T-cell (primary cell): Measurements from ENCODE around the gene GBF1. TPM values are rescaled to one million over a fixed set of nuclear protein-coding genes. Genes with fewer than 3 reads are reported as not detected.

ENCODE experiments used
- ATAC-seq, 4 experiments: fragments of 200-7000 bp in 3 of 4; fragments of 150-1000 bp in 1 of 4; cut with Tn5 transposase; replicated peaks in 1 of 4; 1 replicate in 3 of 4; 2 replicates in 1 of 4; pipeline ENCODE4 v1.10.0; 2021; ENCODE audit warnings: moderate library complexity in 3 of 4, mild to moderate bottlenecking in 2 of 4, moderate number of reproducible peaks in 1 of 4
- CTCF ChIA-PET, 2 donors: fragments of 300-600 bp; sonication (Branson Sonifier 250); formaldehyde crosslinking; loops; one replicate each; lab custom pipeline; 2022; ENCODE audit warnings: antibody characterized with exemption in 2 of 2; lab: Charles Lee
- POLR2A ChIA-PET, 2 donors: fragments of 300-600 bp; sonication (Branson Sonifier 250); formaldehyde crosslinking; loops; one replicate each; lab custom pipeline; 2022; ENCODE audit warnings: antibody characterized with exemption in 2 of 2; lab: Charles Lee
- DNase-seq, 35 experiments: peaks; one replicate each; pipeline versions ENCODE4 v3.0.0 to v3.0.0-alpha.2; 2013 to 2023
- H3K27ac ChIP-seq: one replicate; pipeline ENCODE4 v1.5.1; 2013; ENCODE audit warnings: low read length
- H3K27me3 ChIP-seq, 2 experiments: replicated peaks in 1 of 2; 1 replicate in 1 of 2; 2 replicates in 1 of 2; pipeline versions ENCODE4 v1.6.1 to v1.7.0; 2013; ENCODE audit warnings: low read length in 1 of 2, mixed read lengths in 1 of 2; ENCODE audit not compliant: control insufficient read depth in 2 of 2, insufficient read depth in 2 of 2; ENCODE audit errors: extremely low read depth in 1 of 2
- H3K36me3 ChIP-seq, 2 donors: 1 replicate in 1 of 2; 2 replicates in 1 of 2; pipeline versions ENCODE4 v1.6.1 to v1.7.0; 2013; ENCODE audit warnings: low read length in 1 of 2; ENCODE audit not compliant: control insufficient read depth in 2 of 2, insufficient read depth in 1 of 2; ENCODE audit errors: extremely low read depth in 1 of 2
- H3K4me1 ChIP-seq, 2 experiments: 1 replicate in 1 of 2; 2 replicates in 1 of 2; pipeline versions ENCODE4 v1.6.1 to v1.7.0; 2013; ENCODE audit warnings: low read length in 2 of 2, mixed read lengths in 1 of 2; ENCODE audit not compliant: insufficient read depth in 2 of 2, control insufficient read depth in 1 of 2; ENCODE audit errors: extremely low read depth in 1 of 2
- H3K4me3 ChIP-seq, 2 donors: 1 replicate in 1 of 2; 2 replicates in 1 of 2; pipeline versions ENCODE4 v1.5.1 to v1.7.0; 2013; ENCODE audit warnings: mild to moderate bottlenecking in 2 of 2, low read length in 1 of 2, moderate library complexity in 1 of 2; ENCODE audit not compliant: control insufficient read depth in 1 of 2; ENCODE audit errors: extremely low read depth in 1 of 2
- H3K9me3 ChIP-seq: 2 replicates; pipeline ENCODE4 v1.7.0; 2013
- H3K27ac Mint-ChIP-seq, 2 donors: one replicate each; pipeline ENCODE4 v1.8.0; 2020 to 2021; ENCODE audit warnings: mild to moderate bottlenecking in 2 of 2, mixed read lengths in 2 of 2
- H3K27me3 Mint-ChIP-seq, 2 donors: one replicate each; pipeline ENCODE4 v1.8.0; 2021 to 2022; ENCODE audit warnings: mixed read lengths in 2 of 2
- H3K36me3 Mint-ChIP-seq: one replicate; pipeline ENCODE4 v1.8.0; 2021; ENCODE audit warnings: mixed read lengths
- H3K4me1 Mint-ChIP-seq, 3 donors: one replicate each; pipeline ENCODE4 v1.8.0; 2020 to 2022; ENCODE audit warnings: mixed read lengths in 3 of 3, mild to moderate bottlenecking in 1 of 3
- H3K4me3 Mint-ChIP-seq, 3 donors: one replicate each; pipeline ENCODE4 v1.8.0; 2020 to 2022; ENCODE audit warnings: mild to moderate bottlenecking in 3 of 3, mixed read lengths in 3 of 3, moderate library complexity in 3 of 3
- H3K9me3 Mint-ChIP-seq, 3 donors: one replicate each; pipeline ENCODE4 v1.8.0; 2020 to 2022; ENCODE audit warnings: mixed read lengths in 3 of 3
- WGBS: methylation state at CpG from one replicate; pipeline ENCODE4 v1.1.5; 2013; ENCODE audit warnings: missing lambda C conversion rate; ENCODE audit not compliant: insufficient coverage; 5-methylcytosine and 5-hydroxymethylcytosine counted together
- total RNA-seq, 35 experiments: library from RNA in 6 of 35; stranded (reverse) in 6 of 35; fragments of 120-200 nt in 1 of 35; gene quantifications; one replicate each; pipeline versions ENCODE4 v1.2.1 to v1.2.4 and lab custom pipeline; 2013 to 2026

GBF1 gene
- total RNA-seq, 5 donors from 2014 or later (not counting 1 experiment from before 2014, with no cell fraction given): 37.2 to 41.1 (median 38.7) TPM

- no peak overlapping the region for H3K4me3 ChIP-seq
- Mint-ChIP-seq H3K27me3 (peaks cover 22 to 48% of the 10 kb centered on the region in 2 donors), H3K27ac (no peak overlapping the region), H3K36me3 (no peaks in the 10 kb centered on the region), H3K4me3 (no peak overlapping the region), H3K4me1 (peaks cover 24 to 41% (median 31%) of the 10 kb centered on the region in 3 donors), H3K9me3 (no peaks in the 10 kb centered on the region)
- H3K9me3 ChIP-seq: no peaks in the 10 kb centered on the region
- H3K4me1 ChIP-seq: peaks cover 20 to 33% of the 10 kb centered on the region in 2 experiments
- DNase-seq: no peak
- no peak for ATAC-seq
- ChIA-PET CTCF (no interaction called here), POLR2A (no interaction called here)
- H3K36me3 ChIP-seq: no peaks in the 10 kb centered on the region
- 87% methylated on average over 4 of the region's 9 CpGs for WGBS
- no peak overlapping the region for H3K27ac ChIP-seq
- peaks cover 5 to 71% of the 10 kb centered on the region in 2 experiments for H3K27me3 ChIP-seq
These were observed 171.0 kb downstream of the GBF1 start for GRCh38 chr10:102416283-102416682.

GRCh38 chr10:102416695-102417094 is 171.4 kb downstream of the GBF1 start:
- no peak overlapping the region for H3K4me3 ChIP-seq
- WGBS: 84% methylated on average over 17 of the region's 20 CpGs
- peaks cover 20 to 32% of the 10 kb centered on the region in 2 experiments for H3K4me1 ChIP-seq
- no peak for DNase-seq
- Mint-ChIP-seq H3K36me3 (no peaks in the 10 kb centered on the region), H3K4me3 (no peak overlapping the region), H3K4me1 (peaks cover 20 to 37% (median 29%) of the 10 kb centered on the region in 3 donors), H3K27me3 (peaks cover 22 to 44% of the 10 kb centered on the region in 2 donors), H3K27ac (no peak overlapping the region), H3K9me3 (no peaks in the 10 kb centered on the region)
- ChIA-PET POLR2A (no interaction called here), CTCF (no interaction called here)
- H3K27ac ChIP-seq: no peak overlapping the region
- H3K9me3 ChIP-seq: no peaks in the 10 kb centered on the region
- no peak for ATAC-seq
- H3K36me3 ChIP-seq: no peaks in the 10 kb centered on the region
- peaks cover 5 to 67% of the 10 kb centered on the region in 2 experiments for H3K27me3 ChIP-seq

GRCh38 chr10:102418622-102419268 is 173.4 kb downstream of the GBF1 start, which contains the start of gene PSD:
TSS of gene PSD (minus strand) at chr10:102418785. CDS start at chr10:102417038, 1,747 bp downstream.
- H3K9me3 ChIP-seq: no peaks in the 10 kb centered on the region
- peaks cover 22 to 41% of the 10 kb centered on the region in 2 experiments for H3K4me1 ChIP-seq
- H3K27me3 ChIP-seq: peaks cover 5 to 50% of the 10 kb centered on the region in 2 experiments
- peaks cover 22 to 35% of the 10 kb centered on the region in 2 donors for H3K27me3 Mint-ChIP-seq
- peak within 1 kb of the TSS in 1 of 2 donors; percentile 49 for H3K27ac Mint-ChIP-seq
- peaks cover 4 to 6% of the 10 kb centered on the region in 2 donors for H3K36me3 ChIP-seq
- DNase-seq (no peak), ATAC-seq (no peak)
- H3K9me3 Mint-ChIP-seq: no peaks in the 10 kb centered on the region
- peak within 1 kb of the TSS; percentile 95 to 98 (median 95) for H3K4me3 Mint-ChIP-seq
- peaks cover 25 to 40% (median 36%) of the 10 kb centered on the region in 3 donors for H3K4me1 Mint-ChIP-seq
- peak within 1 kb of the TSS; percentile 63 to 84 for H3K4me3 ChIP-seq
- CTCF ChIA-PET: interaction anchor here in 1 of 2 donors (0.5 kb wide), 1 partner anchor 20 kb away, joined by 4 read pairs; no protein-coding TSS in a partner anchor
- 9% methylated on average over 34 of the region's 45 CpGs for WGBS
- POLR2A ChIA-PET: no interaction called here
- H3K36me3 Mint-ChIP-seq: no peaks in the 10 kb centered on the region
- no peak within 1 kb of the TSS for H3K27ac ChIP-seq

GRCh38 chr10:102419269-102420180 is 174.2 kb downstream of the GBF1 start:
- no peaks in the 10 kb centered on the region for H3K9me3 ChIP-seq
- H3K4me1 ChIP-seq: peaks cover 22 to 41% of the 10 kb centered on the region in 2 experiments
- 2% methylated on average over 35 of the region's 54 CpGs for WGBS
- H3K9me3 Mint-ChIP-seq: no peaks in the 10 kb centered on the region
- no peaks in the 10 kb centered on the region for H3K36me3 Mint-ChIP-seq
- peak overlapping the region in 1 of 2 donors; percentile 49 for H3K27ac Mint-ChIP-seq
- H3K4me3 ChIP-seq: peak overlapping the region; percentile 63 to 84
- H3K4me1 Mint-ChIP-seq: peaks cover 26 to 46% (median 36%) of the 10 kb centered on the region in 3 donors
- DNase-seq (peak in 34 of 35 experiments; percentile 41 to 82 (median 58)), ATAC-seq (peak in 1 of 4 experiments; percentile 14)
- H3K27me3 ChIP-seq: peaks cover 5 to 47% of the 10 kb centered on the region in 2 experiments
- H3K27ac ChIP-seq: no peak overlapping the region
- ChIA-PET POLR2A (interaction anchor here in 1 of 2 donors (1.1 kb wide), 1 partner anchor 22 kb away, joined by 3 read pairs; no protein-coding TSS in a partner anchor), CTCF (interaction anchor here in 1 of 2 donors (0.9 to 1.3 kb wide), 4 partner anchors 12 to 190 kb away, joined by 3 to 4 read pairs (median 3); no protein-coding TSS in a partner anchor)
- H3K4me3 Mint-ChIP-seq: peak overlapping the region; percentile 95 to 98 (median 95)
- peaks cover 22 to 33% of the 10 kb centered on the region in 2 donors for H3K27me3 Mint-ChIP-seq
- H3K36me3 ChIP-seq: peaks cover 8 to 12% of the 10 kb centered on the region in 2 donors

GRCh38 chr10:102420181-102420713 is 174.9 kb downstream of the GBF1 start:
- ChIA-PET POLR2A (interaction anchor here (0.5 to 1.1 kb wide), 2 partner anchors 23 to 332 kb away, joined by 3 read pairs; no protein-coding TSS in a partner anchor), CTCF (interaction anchor here in 1 of 2 donors (0.9 to 1.3 kb wide), 4 partner anchors 13 to 191 kb away, joined by 3 to 4 read pairs (median 3); no protein-coding TSS in a partner anchor)
- peak overlapping the region; percentile 63 to 84 for H3K4me3 ChIP-seq
- H3K27me3 ChIP-seq: peaks cover 5 to 40% of the 10 kb centered on the region in 2 experiments
- H3K9me3 ChIP-seq: no peaks in the 10 kb centered on the region
- H3K4me1 ChIP-seq: peaks cover 22 to 41% of the 10 kb centered on the region in 2 experiments
- H3K9me3 Mint-ChIP-seq: no peaks in the 10 kb centered on the region
- H3K27ac Mint-ChIP-seq: peak overlapping the region; percentile 95 to 97
- peaks cover 22 to 31% of the 10 kb centered on the region in 2 donors for H3K27me3 Mint-ChIP-seq
- no peaks in the 10 kb centered on the region for H3K36me3 Mint-ChIP-seq
- WGBS: 0% methylated on average over 4 of the region's 21 CpGs
- peak overlapping the region; percentile 95 to 98 (median 95) for H3K4me3 Mint-ChIP-seq
- H3K27ac ChIP-seq: peak overlapping the region; percentile 71
- no peak for ATAC-seq
- peaks cover 8 to 12% of the 10 kb centered on the region in 2 donors for H3K36me3 ChIP-seq
- peaks cover 26 to 46% (median 36%) of the 10 kb centered on the region in 3 donors for H3K4me1 Mint-ChIP-seq
- DNase-seq: no peak
